DMS153 treated with DMSO at 0.1 percent for 48 hours (cell line): Measurements from ENCODE around the gene LHX1.

Experiments
- DNase-seq: peaks from one replicate; lab custom pipeline; 2025; ENCODE audit not compliant: unreplicated experiment; lab: John Stamatoyannopoulos, UW

LHX1 gene

DNA sequence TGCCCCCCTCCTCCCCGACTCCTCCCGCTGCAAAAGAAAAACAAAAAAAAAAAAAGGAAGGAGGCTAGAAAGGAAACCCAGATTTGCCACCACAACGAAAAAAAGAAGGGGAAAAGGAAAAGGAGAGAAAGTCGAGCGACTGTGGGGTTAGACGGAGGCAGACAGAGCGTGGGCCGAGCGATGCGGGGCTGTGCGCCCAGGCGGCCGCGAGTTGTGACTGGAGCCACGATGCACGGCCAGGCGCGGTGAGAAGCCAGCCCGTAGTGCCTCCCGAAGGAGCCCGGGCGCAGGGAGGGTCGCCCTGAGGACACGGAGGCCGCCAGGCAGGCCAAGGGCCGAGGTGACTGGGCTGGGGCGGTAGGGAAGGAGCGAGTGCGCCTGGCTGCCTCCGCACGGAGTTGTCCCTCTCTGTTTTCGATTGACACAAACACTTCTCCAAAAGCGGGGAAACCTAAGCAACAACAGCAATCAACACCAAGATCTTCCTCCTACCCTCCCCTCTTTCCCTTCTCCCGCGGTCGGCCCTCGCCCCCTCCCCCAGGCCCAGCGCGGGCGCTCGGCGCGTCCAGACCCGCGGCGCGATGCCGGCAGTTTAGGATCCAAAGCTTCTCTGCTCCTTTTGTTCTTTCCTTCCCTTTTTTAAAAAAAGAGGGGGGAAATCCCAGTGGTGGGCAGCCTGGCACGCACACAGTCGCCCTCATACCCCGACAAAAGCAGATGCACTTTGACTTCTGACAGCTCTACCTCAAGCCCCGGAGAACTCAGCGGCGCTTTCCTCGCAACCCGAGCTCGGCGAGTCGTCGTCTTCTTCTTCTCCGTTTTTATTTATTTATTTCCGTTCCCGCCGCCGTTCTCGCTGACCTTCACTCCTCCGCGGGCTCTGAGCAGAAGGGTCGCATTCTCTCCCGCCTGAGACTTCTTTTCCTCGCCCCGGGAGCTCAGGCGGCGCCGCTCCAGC, at the start of gene LHX1:
Gene LHX1, plus strand, starts transcription at position 475 of the 958 bp plus-strand sequence. CDS start 723 bp downstream, outside the sequence.
- no peak for DNase-seq

- DNase-seq, result no peak
These were observed 48.9 kb upstream of the LHX1 start for GRCh38 chr17:36888236-36888951.

DNA sequence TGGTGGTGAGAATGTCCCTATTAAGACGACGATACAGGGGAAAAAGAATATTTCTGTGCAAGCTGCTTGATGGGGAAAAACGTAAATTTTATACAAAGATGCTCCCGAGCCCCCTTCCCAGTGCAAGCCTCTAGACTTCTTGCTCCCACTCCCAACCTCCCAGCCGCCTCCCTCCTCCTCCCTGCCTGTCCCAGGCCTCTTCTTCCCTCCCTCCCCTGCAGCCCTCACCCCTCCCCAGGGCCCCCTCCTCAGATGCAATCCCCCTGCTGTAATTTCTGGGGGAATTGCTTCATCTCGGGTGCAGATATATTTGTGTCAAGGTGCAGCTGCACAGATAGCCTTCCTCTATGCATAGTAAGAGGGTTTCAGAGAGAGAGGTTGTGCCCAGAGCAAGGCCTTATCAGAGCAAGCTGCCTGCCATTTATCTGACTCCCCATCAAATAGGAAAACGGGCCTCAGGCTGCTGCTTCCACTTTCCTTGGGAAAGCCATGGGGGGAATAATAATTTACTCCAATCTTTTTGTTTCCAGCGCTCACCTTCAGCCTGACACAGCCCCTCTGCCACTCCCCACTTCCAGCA, 47.4 kb upstream of the LHX1 start:
- DNase-seq, result no peak

GRCh38 chr17:36890398-36891168, 46.7 kb upstream of the LHX1 start:
- DNase-seq, result no peak

DNA sequence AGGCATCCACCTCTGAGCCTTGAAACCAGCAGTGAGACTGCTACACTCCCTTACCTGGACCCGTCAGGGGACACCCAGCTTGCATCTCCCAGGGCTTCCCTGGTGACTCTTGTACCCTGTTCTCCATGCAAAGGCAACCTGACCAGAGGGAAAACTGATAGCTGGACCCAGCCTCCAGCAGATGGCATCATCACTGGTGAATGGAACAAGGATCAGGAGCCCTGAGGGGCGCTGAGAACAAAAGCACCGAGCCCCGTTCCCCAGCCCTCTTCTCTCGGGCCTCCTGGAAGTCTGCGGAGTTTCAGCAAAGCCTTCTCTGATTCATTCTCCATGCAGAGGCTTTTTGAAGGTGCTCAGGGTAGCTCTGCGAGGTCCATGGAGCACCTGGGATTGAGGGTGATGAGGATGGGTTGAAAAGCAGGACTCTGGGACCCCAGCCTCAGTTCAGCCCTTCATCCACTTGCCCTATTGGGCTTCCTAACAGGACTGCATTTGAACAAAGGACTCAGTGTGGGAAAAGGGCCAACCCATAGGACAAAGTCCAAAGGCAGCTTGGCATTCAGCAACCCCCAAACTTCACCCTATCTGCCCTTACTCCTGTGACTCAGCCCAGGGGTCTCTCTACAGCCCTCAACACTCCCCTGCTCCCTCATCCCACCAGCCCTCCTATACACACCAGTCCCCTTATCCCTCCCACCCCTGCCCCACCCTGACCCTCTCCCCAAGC, 45.0 kb upstream of the LHX1 start:
- no peak for DNase-seq

- no peak for DNase-seq
These were observed 43.1 kb upstream of the LHX1 start for GRCh38 chr17:36894177-36894576.

DNA sequence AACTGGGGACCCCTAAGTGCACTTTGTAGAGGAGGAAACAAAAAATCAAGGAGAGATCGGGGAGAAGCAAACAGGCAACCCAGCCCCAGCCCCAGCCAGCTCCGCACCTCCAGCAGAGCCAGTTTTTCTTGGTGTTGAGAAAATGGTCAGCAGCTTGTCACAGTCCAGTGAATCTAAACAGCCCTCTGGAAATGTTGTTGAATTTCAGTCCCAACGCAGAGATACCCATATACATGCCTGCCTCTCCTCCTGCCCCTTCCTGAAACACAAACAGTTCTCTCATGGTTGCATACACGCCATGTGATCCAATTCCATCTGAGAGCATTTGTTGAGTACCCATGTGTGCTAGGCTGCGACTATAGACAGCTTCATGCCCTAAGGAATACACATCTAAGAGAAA, 42.4 kb upstream of the LHX1 start:
- DNase-seq, result no peak

DNA sequence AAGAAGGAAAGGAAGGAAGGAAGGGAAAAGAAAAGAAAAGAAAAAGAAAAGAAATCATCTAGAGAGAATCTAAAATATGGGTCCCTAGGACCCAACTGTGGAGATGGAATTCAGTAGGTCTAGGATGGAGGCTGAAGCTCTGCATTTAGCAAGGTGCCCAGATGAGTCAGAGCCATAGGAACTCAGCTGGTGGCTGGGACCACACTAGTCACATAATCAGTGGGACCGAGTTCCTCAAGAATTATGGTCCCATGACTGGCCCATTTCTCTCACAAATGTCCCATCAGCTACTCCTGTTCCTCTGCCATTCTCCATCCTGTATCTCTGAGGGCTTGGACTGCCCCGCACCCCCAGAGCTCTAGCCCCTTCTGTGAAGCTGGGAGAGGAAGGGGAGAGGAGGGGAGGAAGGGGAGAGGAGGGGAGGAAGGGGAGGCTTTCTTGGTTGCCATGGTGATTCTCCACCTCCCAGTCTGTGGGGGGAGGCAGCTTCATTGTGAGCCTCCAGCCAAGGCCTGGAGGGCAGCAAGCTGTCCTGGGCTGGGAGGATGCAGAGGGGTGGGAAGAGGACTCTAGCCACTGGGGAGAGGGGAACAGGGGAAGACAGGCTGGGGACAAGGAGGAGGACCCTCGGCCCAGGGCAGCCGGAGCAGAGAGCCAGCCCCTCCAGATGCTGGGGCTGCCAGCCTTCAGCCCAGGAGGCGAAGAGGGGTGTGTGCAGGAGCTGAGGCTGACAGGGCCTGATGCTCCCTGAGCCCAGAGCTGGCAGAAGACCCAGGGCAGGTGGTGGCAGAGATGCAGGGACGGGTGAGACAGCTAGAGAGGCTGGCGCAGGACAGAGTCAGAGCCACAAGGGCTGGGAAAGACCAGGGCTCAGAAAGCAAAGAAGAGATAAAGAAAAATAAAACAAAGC, 37.8 kb upstream of the LHX1 start:
- no peak for DNase-seq

DNA sequence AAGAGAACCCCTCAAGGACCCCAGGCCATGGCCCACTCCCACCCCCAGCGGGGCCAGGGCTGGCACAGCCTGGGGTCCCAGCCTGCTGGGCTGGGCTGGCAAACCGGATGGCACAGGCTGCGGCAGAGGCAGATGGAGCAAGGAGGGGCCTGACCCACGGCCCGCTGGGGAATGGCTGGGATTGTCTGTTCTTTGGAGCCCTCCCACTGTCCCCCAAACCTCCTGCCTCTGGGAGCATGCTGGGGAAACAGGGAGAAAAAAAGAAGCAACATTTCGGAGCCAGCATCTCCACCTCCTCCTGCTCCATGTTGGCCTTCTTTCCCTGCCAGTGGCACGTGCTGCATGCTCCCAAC, 37.1 kb upstream of the LHX1 start:
- no peak for DNase-seq

GRCh38 chr17:36901506-36901905, 35.8 kb upstream of the LHX1 start:
- no peak for DNase-seq

- no peak for DNase-seq
These were observed 29.9 kb upstream of the LHX1 start for GRCh38 chr17:36907407-36907806.

DNA sequence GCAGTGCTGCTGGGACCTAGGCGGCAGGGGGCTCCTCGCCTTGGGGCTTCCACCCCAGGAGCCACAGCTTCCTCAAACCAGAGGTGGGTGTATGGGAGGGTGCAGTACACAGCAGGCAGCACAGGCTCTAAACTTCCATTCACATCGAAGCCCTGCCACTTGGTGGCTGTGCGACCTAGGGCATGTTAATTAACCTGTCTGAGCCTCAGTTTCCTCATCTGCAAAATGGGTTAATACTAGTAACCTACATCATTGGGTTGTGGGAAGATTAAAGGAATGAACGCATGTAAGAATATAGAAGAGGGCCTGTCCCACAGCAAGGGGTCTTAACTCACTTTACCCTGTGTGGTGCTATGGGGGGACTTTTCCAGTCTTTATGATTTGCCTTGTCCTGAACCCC, 26.8 kb upstream of the LHX1 start:
- DNase-seq, result no peak

GRCh38 chr17:36911001-36911400, 26.3 kb upstream of the LHX1 start:
- no peak for DNase-seq

DNA sequence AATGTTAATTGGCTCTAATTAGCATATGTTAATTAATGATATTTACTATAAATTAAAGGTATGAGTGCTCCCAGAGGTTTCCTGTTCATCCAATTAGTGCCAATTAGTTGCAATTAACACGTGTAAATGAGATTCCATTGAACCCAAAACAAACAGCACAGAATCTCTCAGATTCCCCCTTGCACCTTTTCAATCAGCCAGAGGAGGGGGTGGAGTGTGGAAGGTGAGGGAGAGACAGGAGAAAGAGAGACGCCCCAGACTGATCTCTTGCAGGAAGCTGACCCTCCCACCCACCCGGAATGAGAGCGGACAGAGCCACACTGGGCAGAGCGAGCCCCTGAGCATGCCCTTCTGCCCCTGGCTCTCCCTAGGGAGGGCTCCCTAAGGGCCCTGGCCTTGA, 24.1 kb upstream of the LHX1 start:
- DNase-seq, result no peak

DNA sequence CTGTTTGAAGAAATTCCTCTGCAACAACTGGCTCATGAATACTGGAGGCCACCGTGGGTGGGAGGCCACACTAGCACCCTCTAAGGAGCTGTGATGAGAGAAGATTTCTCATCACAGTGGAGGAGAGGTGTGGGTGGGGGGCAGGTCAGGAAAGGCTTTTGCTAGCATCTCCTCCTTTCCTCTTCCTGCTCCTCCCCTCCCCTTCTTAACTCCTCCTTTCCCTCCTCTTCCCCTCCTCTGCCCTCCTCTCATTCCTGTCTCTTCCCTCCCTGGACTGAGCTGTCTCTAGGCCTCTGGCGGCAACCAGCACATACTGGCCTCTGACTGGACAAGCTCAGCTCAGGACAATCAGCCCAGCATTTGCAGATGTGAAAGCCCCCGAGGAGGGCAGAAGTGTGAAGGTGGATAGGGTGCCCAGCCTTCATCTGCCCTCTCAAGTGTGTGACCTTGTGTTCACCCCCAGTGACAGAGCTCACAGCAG, 19.0 kb upstream of the LHX1 start:
- DNase-seq, result no peak

- DNase-seq, result no peak
These were observed 17.8 kb upstream of the LHX1 start for GRCh38 chr17:36919407-36919968.

DNA sequence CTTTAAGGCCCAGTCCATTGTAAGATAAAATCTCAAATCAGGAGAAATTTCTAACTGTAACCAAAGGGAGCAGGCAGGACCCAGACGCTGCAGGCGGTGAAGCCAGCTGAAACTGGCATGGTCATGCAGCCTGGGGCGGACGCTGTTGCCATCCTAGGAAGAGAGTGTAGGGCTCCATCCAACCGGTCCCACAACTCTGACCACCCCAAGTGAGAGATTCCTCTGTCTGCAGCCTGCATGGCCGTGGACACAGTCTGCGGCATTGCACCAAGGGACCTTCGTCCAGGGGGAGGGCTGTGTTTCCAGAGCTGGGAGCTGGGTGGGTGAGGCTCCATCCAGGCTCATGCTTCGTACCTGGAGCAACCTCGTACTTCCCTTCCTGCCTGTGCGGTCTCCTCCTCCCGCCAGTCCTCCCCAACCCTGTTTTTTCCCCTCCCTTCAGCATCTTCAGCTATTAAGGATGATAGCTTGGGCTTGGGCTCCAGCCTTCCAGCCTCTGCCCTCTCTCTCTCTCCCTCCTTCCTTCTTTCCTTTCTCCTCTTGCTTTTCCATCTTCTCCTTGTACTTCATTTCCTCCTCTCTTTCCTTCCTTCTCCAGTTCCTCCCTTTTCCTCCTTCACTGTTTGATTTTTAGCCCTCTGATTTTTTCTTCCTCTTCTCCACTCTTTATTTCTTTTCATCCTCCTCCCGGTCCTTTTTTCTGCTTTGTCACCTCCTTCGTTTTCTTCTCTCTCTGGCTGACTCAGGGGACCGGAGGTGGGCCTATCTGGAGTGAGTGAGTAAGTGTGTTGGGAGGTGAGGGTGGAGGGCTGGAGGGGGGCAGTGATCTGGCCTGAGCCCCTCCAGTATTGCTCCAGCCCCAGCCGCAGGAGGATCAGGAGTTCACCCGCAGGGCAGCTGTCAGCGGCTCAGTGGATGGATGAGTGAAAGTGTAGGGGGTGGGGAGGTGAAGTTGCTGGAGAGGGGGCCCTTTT, 17.0 kb upstream of the LHX1 start:
- no peak for DNase-seq
